H9 (cell line): ENCODE results near the gene LHPP. TPM values are rescaled to one million over a fixed set of nuclear protein-coding genes. Genes with fewer than 3 reads are reported as not detected.

Experiments
- DNase-seq: peaks from one replicate; pipeline ENCODE4 v3.0.0-alpha.2; 2017
- H2AFZ ChIP-seq: one replicate; pipeline ENCODE4 v1.6.1; 2013; ENCODE audit warnings: mild to moderate bottlenecking, low read length, control low read depth, moderate library complexity
- H2AK5ac ChIP-seq: 2 replicates; pipeline ENCODE4 v1.6.1; 2013; ENCODE audit warnings: low read length, control low read depth, mixed read lengths; ENCODE audit not compliant: insufficient read length
- H2BK120ac ChIP-seq: one replicate; pipeline ENCODE4 v1.6.1; 2013; ENCODE audit warnings: low read depth, mild to moderate bottlenecking, low read length, control low read depth, inconsistent platforms; ENCODE audit not compliant: poor library complexity, severe bottlenecking
- H2BK12ac ChIP-seq: 2 replicates; pipeline ENCODE4 v1.6.1; 2013; ENCODE audit warnings: low read length, control low read depth, mixed read lengths, low read depth; ENCODE audit not compliant: insufficient read length
- H2BK15ac ChIP-seq: 2 replicates; pipeline ENCODE4 v1.6.1; 2013; ENCODE audit warnings: low read depth, low read length, control low read depth
- H2BK20ac ChIP-seq: one replicate; pipeline ENCODE4 v1.6.1; 2013; ENCODE audit warnings: low read depth, mild to moderate bottlenecking, low read length, control low read depth, inconsistent platforms; ENCODE audit not compliant: poor library complexity, severe bottlenecking
- H2BK5ac ChIP-seq: 2 replicates; pipeline ENCODE4 v1.6.1; 2013; ENCODE audit warnings: low read length, control low read depth, mixed read lengths; ENCODE audit not compliant: insufficient read length
- H3K14ac ChIP-seq: 2 replicates; pipeline ENCODE4 v1.6.1; 2013; ENCODE audit warnings: low read length, control low read depth; ENCODE audit not compliant: insufficient read depth
- H3K18ac ChIP-seq: 2 replicates; pipeline ENCODE4 v1.6.1; 2013; ENCODE audit warnings: low read depth, mild to moderate bottlenecking, mixed read lengths, low read length, control low read depth; ENCODE audit not compliant: insufficient read length
- H3K23ac ChIP-seq: 2 replicates; pipeline ENCODE4 v1.6.1; 2013; ENCODE audit warnings: low read length, control low read depth, mixed read lengths, low read depth; ENCODE audit not compliant: insufficient read length
- H3K23me2 ChIP-seq: 2 replicates; pipeline ENCODE4 v1.6.1; 2013; ENCODE audit warnings: low read depth, mild to moderate bottlenecking, mixed read lengths, low read length, control low read depth; ENCODE audit not compliant: insufficient read length, poor library complexity, severe bottlenecking
- H3K27ac ChIP-seq: 2 replicates; pipeline ENCODE4 v1.5.1; 2013; ENCODE audit warnings: low read length, control low read depth, mixed read lengths, low read depth; ENCODE audit not compliant: insufficient read length
- H3K27me3 ChIP-seq: 2 replicates; pipeline ENCODE4 v1.6.1; 2013; ENCODE audit warnings: low read length, control low read depth, inconsistent platforms; ENCODE audit not compliant: insufficient read depth
- H3K4ac ChIP-seq: 2 replicates; pipeline ENCODE4 v1.6.1; 2013; ENCODE audit warnings: low read depth, mild to moderate bottlenecking, control low read depth, inconsistent platforms, low read length, moderate library complexity
- H3K4me1 ChIP-seq: 2 replicates; pipeline ENCODE4 v1.6.1; 2013; ENCODE audit warnings: low read length, control low read depth, inconsistent platforms; ENCODE audit not compliant: insufficient read depth
- H3K4me2 ChIP-seq: 2 replicates; pipeline ENCODE4 v1.6.1; 2013; ENCODE audit warnings: low read length, control low read depth, mixed read lengths; ENCODE audit not compliant: insufficient read length, insufficient read depth
- H3K56ac ChIP-seq: 2 replicates; pipeline ENCODE4 v1.6.1; 2013; ENCODE audit warnings: low read depth, mild to moderate bottlenecking, mixed read lengths, low read length, control low read depth; ENCODE audit not compliant: insufficient read length
- H3K79me1 ChIP-seq: 2 replicates; pipeline ENCODE4 v1.6.1; 2013; ENCODE audit warnings: low read depth, mild to moderate bottlenecking, moderate library complexity, low read length, control low read depth, inconsistent platforms; ENCODE audit not compliant: insufficient read depth, poor library complexity, severe bottlenecking
- H3K79me2 ChIP-seq: 2 replicates; pipeline ENCODE4 v1.6.1; 2013; ENCODE audit warnings: low read length, control low read depth, inconsistent platforms; ENCODE audit not compliant: insufficient read depth
- H3K9ac ChIP-seq: 2 replicates; pipeline ENCODE4 v1.6.1; 2013; ENCODE audit warnings: low read length, control low read depth, mixed read lengths; ENCODE audit not compliant: insufficient read length; ENCODE audit errors: extremely low read depth
- H3K9me3 ChIP-seq: one replicate; pipeline ENCODE4 v1.6.1; 2013; ENCODE audit warnings: low read depth, low read length, inconsistent platforms; ENCODE audit not compliant: control insufficient read depth
- H3T11ph ChIP-seq: one replicate; pipeline ENCODE4 v1.6.1; 2013; ENCODE audit warnings: mild to moderate bottlenecking, low read length, control low read depth, inconsistent platforms
- H4K20me1 ChIP-seq: one replicate; pipeline ENCODE4 v1.6.1; 2013; ENCODE audit not compliant: control insufficient read depth, insufficient read length, insufficient read depth
- H4K5ac ChIP-seq: 2 replicates; pipeline ENCODE4 v1.6.1; 2013; ENCODE audit warnings: low read depth, mild to moderate bottlenecking, mixed read lengths, low read length, control low read depth; ENCODE audit not compliant: insufficient read length
- H4K8ac ChIP-seq: replicated peaks from 2 replicates; pipeline ENCODE4 v1.6.1; 2013; ENCODE audit warnings: low read length, control low read depth, mixed read lengths, low read depth; ENCODE audit not compliant: insufficient read length
- H4K91ac ChIP-seq: 2 replicates; pipeline ENCODE4 v1.6.1; 2013; ENCODE audit warnings: low read depth, mild to moderate bottlenecking, moderate library complexity, mixed read lengths, low read length, control low read depth; ENCODE audit not compliant: insufficient read length
- H3K27ac Mint-ChIP-seq, 3 experiments: 2 replicates in 2 of 3; 3 replicates in 1 of 3; pipeline ENCODE4 v1.8.0; 2020 to 2021; ENCODE audit warnings: mixed read lengths in 3 of 3, mild to moderate bottlenecking in 1 of 3, moderate library complexity in 1 of 3
- H3K27me3 Mint-ChIP-seq: 2 replicates; pipeline ENCODE4 v1.8.0; 2021; ENCODE audit warnings: low read depth, mild to moderate bottlenecking, moderate library complexity, mixed read lengths
- H3K36me3 Mint-ChIP-seq, 3 experiments: 2 replicates in 2 of 3; 3 replicates in 1 of 3; pipeline ENCODE4 v1.8.0; 2020 to 2021; ENCODE audit warnings: low read depth in 3 of 3, mixed read lengths in 3 of 3; ENCODE audit not compliant: insufficient read depth in 1 of 3
- H3K4me1 Mint-ChIP-seq, 2 experiments: 2 replicates each; pipeline ENCODE4 v1.8.0; 2020; ENCODE audit warnings: mixed read lengths in 2 of 2
- H3K4me3 Mint-ChIP-seq, 2 experiments: 2 replicates in 1 of 2; 3 replicates in 1 of 2; pipeline ENCODE4 v1.8.0; 2020 to 2021; ENCODE audit warnings: mild to moderate bottlenecking in 2 of 2, mixed read lengths in 2 of 2, moderate library complexity in 1 of 2
- H3K9me3 Mint-ChIP-seq, 2 experiments: 2 replicates in 1 of 2; 3 replicates in 1 of 2; pipeline ENCODE4 v1.8.0; 2020; ENCODE audit warnings: mild to moderate bottlenecking in 2 of 2, mixed read lengths in 2 of 2, moderate library complexity in 1 of 2
- CTCF ChIP-seq: fragments of 200-600 bp; sonication (generic); conservative IDR thresholded peaks from 3 replicates; pipeline ENCODE4 v1.8.0; 2021; ENCODE audit warnings: antibody characterized with exemption, mild to moderate bottlenecking
- WGBS: extraction: QIAGEN DNeasy Blood & Tissue Kit; methylation state at CpG from one replicate; pipeline ENCODE4 v1.1.7; 2013; ENCODE audit warnings: missing lambda C conversion rate, low lambda C conversion rate, mixed read lengths; ENCODE audit not compliant: insufficient read length; ENCODE audit errors: extremely low coverage; 5-methylcytosine and 5-hydroxymethylcytosine counted together
- total RNA-seq: library from RNA; stranded (reverse); gene quantifications from 2 replicates; pipeline ENCODE4 v1.2.1, GENCODE V29; 2021

The LHPP gene
- total RNA-seq, 1 experiment from 2014 or later, result 29.6 TPM

DNA sequence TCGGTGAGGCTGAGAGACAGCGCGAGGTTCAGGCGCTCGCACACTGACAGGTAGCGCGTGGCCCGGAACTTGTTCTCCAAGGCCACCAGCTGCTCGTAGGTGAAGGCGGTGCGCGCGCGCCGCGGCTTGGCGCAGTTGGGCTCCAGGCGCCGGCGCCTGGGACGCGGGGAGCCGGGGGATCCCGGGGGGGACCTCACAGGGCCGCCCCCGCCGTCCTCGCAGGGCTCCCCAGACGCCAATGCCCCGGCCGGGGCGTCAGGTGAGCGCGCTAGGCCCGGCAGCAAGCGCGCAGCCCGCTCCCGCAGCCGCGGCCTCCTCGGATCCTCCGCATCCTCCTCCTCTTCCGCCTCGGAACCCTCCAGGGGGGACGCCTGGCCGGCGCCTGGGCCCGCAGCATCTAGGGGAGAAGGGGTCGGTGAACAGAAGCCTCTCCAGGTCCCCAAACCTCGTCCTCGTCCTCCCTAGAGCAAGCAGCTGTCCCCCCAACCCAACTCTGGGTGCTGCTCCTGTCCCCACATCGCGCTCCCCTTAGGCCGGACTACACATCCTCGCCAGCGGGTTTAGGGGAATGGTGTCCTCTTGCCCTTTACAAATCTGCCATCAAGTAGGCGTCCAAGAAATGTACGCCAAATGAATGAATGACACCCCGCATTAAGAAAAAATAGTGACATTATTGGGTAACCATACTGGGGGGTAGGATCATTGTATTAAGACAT, 13.7 kb upstream of the LHPP start:
- Histone ChIP-seq H3K56ac (no peak overlapping the region), H3K27me3 (peaks cover 15% of the 10 kb centered on the region; the same call in 1 of the 2 replicates), H2BK5ac (no peak overlapping the region), H3K4me2 (peak overlapping the region; percentile 72), H3T11ph (no peak overlapping the region), H3K14ac (no peak overlapping the region; the same call in 1 of the 2 replicates), H3K4me1 (peaks cover 6% of the 10 kb centered on the region; the same call in 1 of the 2 replicates), H2BK20ac (no peak overlapping the region), H4K91ac (no peak overlapping the region), H2AFZ (no peak overlapping the region), H2BK120ac (no peak overlapping the region), H3K4ac (no peak overlapping the region), H3K23ac (no peak overlapping the region), H4K20me1 (no peaks in the 10 kb centered on the region), H3K79me1 (no peaks in the 10 kb centered on the region), H4K8ac (no peak overlapping the region), H2BK15ac (no peak overlapping the region), H2BK12ac (no peak overlapping the region), H3K9ac (no peak overlapping the region), H3K18ac (no peak overlapping the region), H4K5ac (no peak overlapping the region), H3K79me2 (no peaks in the 10 kb centered on the region), H3K9me3 (no peaks in the 10 kb centered on the region), H3K27ac (no peak overlapping the region), H3K23me2 (peaks cover 23% of the 10 kb centered on the region), H2AK5ac (no peak overlapping the region)
- no peak overlapping the region for H3K27ac Mint-ChIP-seq
- H3K36me3 Mint-ChIP-seq, result peaks cover 0 to 9% (median 0%) of the 10 kb centered on the region in 3 experiments; a peak in 3 of 7 replicates
- H3K9me3 Mint-ChIP-seq, result no peaks in the 10 kb centered on the region; a peak in 2 of 5 replicates
- WGBS, result no CpG with 5 or more reads among the region's 60 CpGs
- DNase-seq, result peak; percentile 54
- peak overlapping the region; percentile 73 to 91 for H3K4me3 Mint-ChIP-seq
- peaks cover 75% of the 10 kb centered on the region for H3K27me3 Mint-ChIP-seq
- peaks cover 37 to 44% of the 10 kb centered on the region in 2 experiments for H3K4me1 Mint-ChIP-seq
- TF ChIP-seq CTCF, result no peak
